OCI-LY3 (cell line): ENCODE results near the gene PHLDB3.

Source experiments
- H2AFZ ChIP-seq: fragments of 200-600, 300-600 bp; shearing (Covaris generic); 2 replicates; pipeline ENCODE4 v1.6.0; 2014; ENCODE audit warnings: antibody characterized with exemption, low read depth, low read length
- H3K27ac ChIP-seq: fragments of 200-600, 300-600 bp; sonication (generic); 2 replicates; pipeline ENCODE4 v1.5.1; 2014; ENCODE audit warnings: mild to moderate bottlenecking, low read length, moderate library complexity, mixed read lengths
- H3K27me3 ChIP-seq: fragments of 200-600, 300-600 bp; sonication (generic); 2 replicates; pipeline ENCODE4 v1.6.1; 2014; ENCODE audit warnings: low read depth, low read length, mixed read lengths
- H3K36me3 ChIP-seq: fragments of 200-600, 300-600 bp; sonication (generic); replicated peaks from 2 replicates; pipeline ENCODE3; 2014; ENCODE audit warnings: low read depth, low read length, mixed read lengths
- H3K4me1 ChIP-seq: fragments of 300-600, 200-600 bp; sonication (generic); 2 replicates; pipeline ENCODE4 v1.6.1; 2014; ENCODE audit warnings: low read length, mixed read lengths
- H3K4me2 ChIP-seq: fragments of 200-600, 300-600 bp; sonication (generic); 2 replicates; pipeline ENCODE4 v1.6.1; 2014; ENCODE audit warnings: low read length, mixed read lengths
- H3K4me3 ChIP-seq: fragments of 300-600, 200-600 bp; sonication (generic); 2 replicates; pipeline ENCODE4 v1.5.1; 2014; ENCODE audit warnings: antibody characterized with exemption, mild to moderate bottlenecking, low read length, moderate library complexity
- H3K79me2 ChIP-seq: fragments of 300-600, 200-600 bp; shearing (Covaris generic); 2 replicates; pipeline ENCODE4 v1.6.1; 2014; ENCODE audit warnings: mild to moderate bottlenecking, low read length, mixed read lengths
- H3K9ac ChIP-seq: fragments of 300-600, 200-600 bp; shearing (Covaris generic); 2 replicates; pipeline ENCODE4 v1.6.0; 2014; ENCODE audit warnings: mild to moderate bottlenecking, low read length, moderate library complexity
- H3K9me3 ChIP-seq: fragments of 200-600, 300-600 bp; shearing (Covaris generic); 2 replicates; pipeline ENCODE4 v1.6.1; 2014; ENCODE audit warnings: low read length, mixed read lengths; ENCODE audit not compliant: insufficient read depth
- H4K20me1 ChIP-seq: fragments of 200-600, 300-600 bp; sonication (generic); 2 replicates; pipeline ENCODE4 v1.6.1; 2016; ENCODE audit warnings: low read length, mixed read lengths; ENCODE audit not compliant: insufficient read depth
- CTCF ChIP-seq: fragments of 200-600, 300-600 bp; sonication (generic); IDR thresholded peaks from 2 replicates; pipeline ENCODE4 v1.5.1; 2014; ENCODE audit warnings: antibody characterized with exemption, low read length, low read depth
- EZH2phosphoT487 ChIP-seq: fragments of 200-600 bp; shearing (Covaris generic); IDR thresholded peaks from 2 replicates; pipeline ENCODE4 v1.6.1; 2018; ENCODE audit warnings: antibody characterized with exemption, mixed run types, low read depth

PHLDB3 gene

GRCh38 chr19:43465468-43466120 is 39.0 kb downstream of the PHLDB3 start, which contains the start of gene LYPD3:
LYPD3 (minus strand) TSS chr19:43465608; CDS start chr19:43465571, 37 bp downstream.
- Histone ChIP-seq H3K4me3 (no peak within 1 kb of the TSS), H3K27me3 (no peaks in the 10 kb centered on the region), H3K9me3 (no peaks in the 10 kb centered on the region), H3K79me2 (no peaks in the 10 kb centered on the region), H3K4me2 (no peak within 1 kb of the TSS), H3K36me3 (no peaks in the 10 kb centered on the region), H4K20me1 (no peaks in the 10 kb centered on the region), H3K4me1 (no peaks in the 10 kb centered on the region), H2AFZ (no peak within 1 kb of the TSS), H3K9ac (no peak within 1 kb of the TSS), H3K27ac (no peak within 1 kb of the TSS)
- no peak for TF ChIP-seq CTCF
- TF ChIP-seq EZH2phosphoT487: no peak

GRCh38 chr19:43464134-43464775 is 40.3 kb downstream of the PHLDB3 start:
- Histone ChIP-seq H2AFZ (peak overlapping the region; percentile 7; the same call in 1 of the 2 replicates), H3K27ac (no peak overlapping the region)

GRCh38 chr19:43463381-43464133 is 41.0 kb downstream of the PHLDB3 start:
- H4K20me1 ChIP-seq: no peaks in the 10 kb centered on the region
- H3K4me3 ChIP-seq: peak overlapping the region; percentile 71
- H3K9me3 ChIP-seq: no peaks in the 10 kb centered on the region
- TF ChIP-seq EZH2phosphoT487 (no peak), CTCF (no peak)
- H3K9ac ChIP-seq: no peak overlapping the region
- H2AFZ ChIP-seq: peak overlapping the region; percentile 7; the same call in 1 of the 2 replicates
- peaks cover 3% of the 10 kb centered on the region; the same call in 1 of the 2 replicates for H3K27me3 ChIP-seq
- H3K27ac ChIP-seq: no peak overlapping the region
- H3K79me2 ChIP-seq: no peaks in the 10 kb centered on the region
- no peaks in the 10 kb centered on the region for H3K4me1 ChIP-seq
- H3K36me3 ChIP-seq: no peaks in the 10 kb centered on the region
- H3K4me2 ChIP-seq: peak overlapping the region; percentile 47

More at GRCh38 chr19:43464134-43464775, 40.3 kb downstream of the PHLDB3 start:
- no peaks in the 10 kb centered on the region for H3K9me3 ChIP-seq
- H3K4me1 ChIP-seq: no peaks in the 10 kb centered on the region
- H3K36me3 ChIP-seq: no peaks in the 10 kb centered on the region
- no peaks in the 10 kb centered on the region for H3K79me2 ChIP-seq
- peak overlapping the region; percentile 71 for H3K4me3 ChIP-seq
- TF ChIP-seq CTCF (no peak), EZH2phosphoT487 (no peak)
- no peak overlapping the region for H3K9ac ChIP-seq
- peak overlapping the region; percentile 47 for H3K4me2 ChIP-seq
- H4K20me1 ChIP-seq: no peaks in the 10 kb centered on the region
- peaks cover 3% of the 10 kb centered on the region; the same call in 1 of the 2 replicates for H3K27me3 ChIP-seq
